A673 (cell line): ENCODE measurements around the gene SPG11. TPM values are rescaled to one million over a fixed set of nuclear protein-coding genes. Genes with fewer than 3 reads are reported as not detected.

Experiments used
- BruUV-seq: library from RNA; stranded (reverse); fragments of 400-500 nt; replicated peaks from 2 replicates; lab custom pipeline; 2021; lab: Mats Ljungman, UMichigan
- CTCF ChIA-PET: fragments of 300-600 bp; sonication (Branson Sonifier 250); formaldehyde crosslinking; loops from one replicate; lab custom pipeline; 2022; ENCODE audit warnings: antibody characterized with exemption; lab: Charles Lee
- POLR2A ChIA-PET: fragments of 300-600 bp; sonication (Branson Sonifier 250); formaldehyde crosslinking; loops from one replicate; lab custom pipeline; 2022; ENCODE audit warnings: antibody characterized with exemption; ENCODE audit not compliant: low non-redundant PET; lab: Charles Lee
- DNase-seq: peaks from one replicate; pipeline ENCODE4 v3.0.0-alpha.2; 2015; ENCODE audit warnings: low spot score
- H3K27ac ChIP-seq: fragments of 200-600 bp; sonication (generic); 2 replicates; pipeline ENCODE4 v1.5.1; 2016; ENCODE audit warnings: mixed run types, low read depth, mild to moderate bottlenecking, mixed read lengths, antibody characterized with exemption, low read length; ENCODE audit not compliant: poor library complexity, severe bottlenecking
- H3K27me3 ChIP-seq: fragments of 200-600 bp; sonication (generic); replicated peaks from 2 replicates; pipeline ENCODE4 v1.6.1; 2017; ENCODE audit warnings: mixed run types, low read depth, mild to moderate bottlenecking, mixed read lengths, antibody characterized with exemption, low read length; ENCODE audit not compliant: insufficient read depth, poor library complexity
- H3K36me3 ChIP-seq: fragments of 200-600 bp; sonication (generic); 2 replicates; pipeline ENCODE4 v1.6.1; 2016; ENCODE audit warnings: mixed run types, mild to moderate bottlenecking, mixed read lengths, antibody characterized with exemption, low read length; ENCODE audit not compliant: insufficient read depth, poor library complexity, severe bottlenecking
- H3K4me1 ChIP-seq: fragments of 200-600 bp; sonication (generic); 2 replicates; pipeline ENCODE4 v1.6.1; 2017; ENCODE audit warnings: mixed run types, mild to moderate bottlenecking, mixed read lengths, antibody characterized with exemption, low read length; ENCODE audit not compliant: insufficient read depth, poor library complexity, severe bottlenecking
- H3K4me3 ChIP-seq: fragments of 200-600 bp; sonication (generic); 2 replicates; pipeline ENCODE4 v1.5.1; 2016; ENCODE audit warnings: low read depth, mixed run types, mild to moderate bottlenecking, mixed read lengths, low read length; ENCODE audit not compliant: poor library complexity, severe bottlenecking
- H3K9me3 ChIP-seq: fragments of 200-600 bp; sonication (generic); 2 replicates; pipeline ENCODE4 v1.6.1; 2016; ENCODE audit warnings: mixed run types, low read depth, mild to moderate bottlenecking, mixed read lengths, antibody characterized with exemption, low read length; ENCODE audit not compliant: poor library complexity, severe bottlenecking
- EZH2 ChIP-seq: fragments of 200-600 bp; sonication (generic); IDR thresholded peaks from 2 replicates; pipeline ENCODE4 v1.6.1; 2017; ENCODE audit warnings: borderline replicate concordance, low read depth, mild to moderate bottlenecking, mixed read lengths, antibody characterized with exemption, low read length; ENCODE audit not compliant: poor library complexity, severe bottlenecking
- intact Hi-C: fragments of 100-400 bp; cut with micrococcal nuclease; formaldehyde crosslinking; loops from one replicate; pipeline ENCODE4 v1.10.0; 2022; ENCODE audit not compliant: unreplicated experiment
- total RNA-seq: library from RNA; stranded (reverse); gene quantifications from 2 replicates; pipeline ENCODE4 v1.2.3, GENCODE V29; 2021
- TF ChIP-seq, protein P1 (sequence below): fragments of 300-800, 200-600 bp; sonication (generic); conservative IDR thresholded peaks from 2 replicates; pipeline ENCODE4 v1.5.1; 2017; ENCODE audit warnings: low read depth, mild to moderate bottlenecking, antibody characterized with exemption, low read length, moderate library complexity, mixed read lengths

Gene SPG11
- total RNA-seq, 1 experiment from 2014 or later = 55.4 TPM

DNA sequence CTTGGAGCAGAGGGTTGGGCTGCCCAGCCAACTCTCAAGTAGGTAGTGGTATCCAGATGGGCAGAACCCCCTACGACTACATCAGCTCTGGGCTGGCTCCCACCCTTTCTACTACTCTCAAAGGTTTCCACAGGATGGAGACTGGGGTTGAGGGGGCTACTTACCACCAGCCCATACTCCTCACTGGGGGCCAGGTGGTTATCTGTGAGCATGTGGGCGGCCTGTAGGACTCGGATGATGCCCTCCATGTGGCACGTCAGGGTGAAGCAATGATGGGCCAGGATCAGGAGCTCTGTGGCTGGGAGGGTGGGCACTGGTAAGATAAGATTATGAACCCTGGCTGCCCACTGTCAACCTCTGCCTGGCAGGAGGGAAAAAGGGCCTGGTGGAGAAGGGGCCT, 93.1 kb downstream of the SPG11 start:
- no peaks in the 10 kb centered on the region for H3K4me1 ChIP-seq
- H3K36me3 ChIP-seq = peaks cover 41% of the 10 kb centered on the region
- no peaks in the 10 kb centered on the region for H3K27me3 ChIP-seq
- ChIA-PET POLR2A (no interaction called here), CTCF (no interaction called here)
- no TSS peak for BruUV-seq
- H3K4me3 ChIP-seq = no peak overlapping the region
- DNase-seq = no peak
- H3K9me3 ChIP-seq = peaks cover 4% of the 10 kb centered on the region
- intact Hi-C loops = no loop called here
- no peak overlapping the region for H3K27ac ChIP-seq
- TF ChIP-seq EZH2 = no peak
- TF ChIP-seq, protein P1, sequence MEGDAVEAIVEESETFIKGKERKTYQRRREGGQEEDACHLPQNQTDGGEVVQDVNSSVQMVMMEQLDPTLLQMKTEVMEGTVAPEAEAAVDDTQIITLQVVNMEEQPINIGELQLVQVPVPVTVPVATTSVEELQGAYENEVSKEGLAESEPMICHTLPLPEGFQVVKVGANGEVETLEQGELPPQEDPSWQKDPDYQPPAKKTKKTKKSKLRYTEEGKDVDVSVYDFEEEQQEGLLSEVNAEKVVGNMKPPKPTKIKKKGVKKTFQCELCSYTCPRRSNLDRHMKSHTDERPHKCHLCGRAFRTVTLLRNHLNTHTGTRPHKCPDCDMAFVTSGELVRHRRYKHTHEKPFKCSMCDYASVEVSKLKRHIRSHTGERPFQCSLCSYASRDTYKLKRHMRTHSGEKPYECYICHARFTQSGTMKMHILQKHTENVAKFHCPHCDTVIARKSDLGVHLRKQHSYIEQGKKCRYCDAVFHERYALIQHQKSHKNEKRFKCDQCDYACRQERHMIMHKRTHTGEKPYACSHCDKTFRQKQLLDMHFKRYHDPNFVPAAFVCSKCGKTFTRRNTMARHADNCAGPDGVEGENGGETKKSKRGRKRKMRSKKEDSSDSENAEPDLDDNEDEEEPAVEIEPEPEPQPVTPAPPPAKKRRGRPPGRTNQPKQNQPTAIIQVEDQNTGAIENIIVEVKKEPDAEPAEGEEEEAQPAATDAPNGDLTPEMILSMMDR = no peak

DNA sequence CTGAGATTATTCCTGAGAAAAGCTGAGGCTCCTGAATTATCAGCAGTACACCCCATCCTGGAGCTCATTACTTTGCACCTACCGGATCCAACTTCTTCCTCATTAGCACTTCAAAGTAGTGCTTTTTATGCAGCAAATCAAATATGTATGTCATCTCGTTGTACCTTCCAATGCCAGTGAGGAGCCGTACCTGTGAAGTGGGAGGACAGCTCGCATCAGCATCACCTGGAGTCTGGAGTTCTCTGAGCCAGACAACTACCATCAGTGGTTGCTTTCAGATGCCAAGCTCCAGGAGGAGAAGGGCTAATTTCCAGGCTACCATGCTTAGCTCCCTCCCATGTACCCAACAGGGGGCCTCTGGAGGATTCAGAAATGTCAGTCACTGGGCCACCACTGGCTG, 94.1 kb downstream of the SPG11 start:
- no peaks in the 10 kb centered on the region for H3K27me3 ChIP-seq
- peaks cover 46% of the 10 kb centered on the region for H3K36me3 ChIP-seq
- DNase-seq = no peak
- CTCF ChIA-PET = no interaction called here
- no TSS peak for BruUV-seq
- intact Hi-C loops = no loop called here
- peaks cover 13% of the 10 kb centered on the region for H3K9me3 ChIP-seq
- POLR2A ChIA-PET = no interaction called here
- H3K27ac ChIP-seq = no peak overlapping the region
- no peaks in the 10 kb centered on the region for H3K4me1 ChIP-seq
- H3K4me3 ChIP-seq = no peak overlapping the region
- TF ChIP-seq EZH2 = no peak
- TF ChIP-seq, protein P1 = no peak

DNA sequence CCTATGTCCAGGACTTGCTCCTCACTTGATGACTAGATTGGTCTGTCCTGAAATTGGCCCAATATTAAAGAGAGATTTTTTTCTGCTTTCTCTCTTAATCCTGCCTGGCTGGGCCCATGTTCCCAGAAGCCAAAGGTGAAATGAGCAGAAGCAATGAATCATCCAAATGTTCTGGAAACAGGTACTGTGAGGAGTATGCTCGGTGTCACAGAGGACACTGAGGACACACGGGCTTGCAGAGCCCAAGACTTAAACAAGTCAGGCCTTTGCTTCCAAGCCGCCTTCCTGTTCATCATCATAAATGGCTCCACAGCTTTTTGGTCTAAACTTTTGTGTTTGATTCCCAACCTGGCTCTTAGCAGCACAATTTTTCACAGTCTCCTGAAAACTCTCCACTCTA, 95.1 kb downstream of the SPG11 start:
- Histone ChIP-seq H3K27me3 (no peaks in the 10 kb centered on the region), H3K4me1 (no peaks in the 10 kb centered on the region), H3K27ac (no peak overlapping the region), H3K36me3 (peaks cover 52% of the 10 kb centered on the region), H3K4me3 (no peak overlapping the region), H3K9me3 (peaks cover 17% of the 10 kb centered on the region)
- TF ChIP-seq, protein P1 = no peak
- TF ChIP-seq EZH2 = no peak
- POLR2A ChIA-PET = no interaction called here
- intact Hi-C loops = no loop called here
- CTCF ChIA-PET = no interaction called here
- no TSS peak for BruUV-seq
- no peak for DNase-seq
